Central memory CD4-positive, alpha-beta T cell (primary cell): ENCODE results near the gene ZNF670.

Experiments used
- DNase-seq: peaks from one replicate; pipeline ENCODE4 v3.0.0; 2022

Gene ZNF670

GRCh38 chr1:247103859-247104591 is 25.4 kb upstream of the ZNF670 start, which contains the start of gene ZNF669:
Gene ZNF669 (minus strand): TSS chr1:247104356. CDS start chr1:247104199, 157 bp downstream.
- DNase-seq: peak; percentile 87

- no peak for DNase-seq
Observed at GRCh38 chr1:247102381-247102780, 23.8 kb upstream of the ZNF670 start.

GRCh38 chr1:247100676-247101279 is 22.2 kb upstream of the ZNF670 start:
- DNase-seq: no peak

- no peak for DNase-seq
Observed at GRCh38 chr1:247096958-247097357, 18.3 kb upstream of the ZNF670 start.

- DNase-seq: no peak
Observed at GRCh38 chr1:247096544-247096943, 17.9 kb upstream of the ZNF670 start.

GRCh38 chr1:247096112-247096511 is 17.5 kb upstream of the ZNF670 start:
- no peak for DNase-seq

- no peak for DNase-seq
Observed at GRCh38 chr1:247090455-247090854, 11.8 kb upstream of the ZNF670 start.

GRCh38 chr1:247089616-247090375 is 11.2 kb upstream of the ZNF670 start:
- no peak for DNase-seq

GRCh38 chr1:247088967-247089366 is 10.4 kb upstream of the ZNF670 start:
- no peak for DNase-seq

GRCh38 chr1:247087256-247087655 is 8.6 kb upstream of the ZNF670 start:
- DNase-seq: no peak

GRCh38 chr1:247085310-247085709 is 6.7 kb upstream of the ZNF670 start:
- no peak for DNase-seq

- DNase-seq: no peak
Observed at GRCh38 chr1:247084771-247085170, 6.2 kb upstream of the ZNF670 start.

GRCh38 chr1:247079141-247079874 is 697 bp upstream of the ZNF670 start:
- DNase-seq: peak; percentile 12

- DNase-seq: peak; percentile 5
Observed at GRCh38 chr1:247077876-247078257, 744 bp downstream of the ZNF670 start.

GRCh38 chr1:247077213-247077612 is 1.4 kb downstream of the ZNF670 start:
- no peak for DNase-seq

GRCh38 chr1:247070645-247071044 is 8.0 kb downstream of the ZNF670 start:
- DNase-seq: no peak

GRCh38 chr1:247064304-247064703 is 14.3 kb downstream of the ZNF670 start:
- DNase-seq: no peak

- no peak for DNase-seq
Observed at GRCh38 chr1:247060771-247061170, 17.8 kb downstream of the ZNF670 start.

- DNase-seq: no peak
Observed at GRCh38 chr1:247056071-247056470, 22.5 kb downstream of the ZNF670 start.

GRCh38 chr1:247054992-247055415 is 23.6 kb downstream of the ZNF670 start:
- DNase-seq: no peak

GRCh38 chr1:247047702-247048101 is 30.9 kb downstream of the ZNF670 start:
- DNase-seq: no peak

GRCh38 chr1:247047260-247047659 is 31.4 kb downstream of the ZNF670 start:
- DNase-seq: no peak

- DNase-seq: no peak
Observed at GRCh38 chr1:247043406-247043805, 35.2 kb downstream of the ZNF670 start.
